IPS-18c (cell line): Measurements from ENCODE around the gene GATM.
A peak's percentile ranks its signal among the peaks of the same experiment; 100 is the strongest.

Experiments
- H3K4me3 ChIP-seq: 2 replicates; pipeline ENCODE4 v1.7.0; 2013; ENCODE audit warnings: low read depth, mild to moderate bottlenecking, low read length, moderate library complexity; ENCODE audit not compliant: insufficient read depth
- H3K9me3 ChIP-seq: one replicate; pipeline ENCODE4 v1.6.1; 2013; ENCODE audit warnings: mild to moderate bottlenecking, low read length, moderate library complexity; ENCODE audit not compliant: control insufficient read depth, insufficient read depth

Gene GATM

GRCh38 chr15:45393851-45394250 is 15.5 kb upstream of the GATM start:
- H3K9me3 ChIP-seq, result no peaks in the 10 kb centered on the region
- H3K4me3 ChIP-seq, result no peak overlapping the region

DNA sequence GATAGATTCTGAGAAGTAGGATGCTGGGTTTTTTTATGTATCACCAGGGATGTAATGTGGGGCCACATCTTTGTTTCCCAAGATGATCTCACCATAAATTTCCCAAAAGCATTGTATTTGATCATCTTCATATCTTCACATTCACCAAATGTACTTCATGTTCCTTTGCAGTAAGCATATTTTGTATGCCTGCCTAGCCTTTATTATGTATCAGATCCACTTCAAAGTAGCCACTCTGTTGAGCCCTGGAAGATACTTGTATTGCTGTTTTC is 14.2 kb upstream of the GATM start:
- H3K4me3 ChIP-seq, result no peak overlapping the region

GRCh38 chr15:45391746-45392583 is 13.6 kb upstream of the GATM start:
- Histone ChIP-seq H3K9me3 (no peaks in the 10 kb centered on the region), H3K4me3 (no peak overlapping the region)

More for the DNA sequence above, 14.2 kb upstream of the GATM start:
- no peaks in the 10 kb centered on the region for H3K9me3 ChIP-seq

DNA sequence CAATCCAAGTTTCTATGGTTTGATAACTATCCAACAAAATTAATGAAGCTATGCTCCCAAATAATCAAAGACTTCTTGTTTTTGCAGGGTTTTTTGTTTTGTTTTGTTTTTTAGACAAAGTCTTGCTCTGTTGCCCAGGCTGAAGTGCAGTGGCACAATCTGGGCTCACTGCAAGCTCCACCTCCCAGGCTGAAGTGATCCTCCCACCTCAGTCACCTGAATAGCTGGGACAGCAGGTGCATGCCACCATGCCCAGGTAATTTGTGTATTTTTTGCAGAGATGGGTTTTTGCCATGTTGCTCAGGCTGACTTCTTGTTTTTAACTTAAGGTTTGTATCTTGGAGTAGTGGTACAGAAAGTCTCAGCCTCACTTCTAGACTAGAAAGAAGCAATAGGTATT is 11.0 kb upstream of the GATM start:
- Histone ChIP-seq H3K9me3 (no peaks in the 10 kb centered on the region), H3K4me3 (no peak overlapping the region)

GRCh38 chr15:45387380-45388007 is 9.2 kb upstream of the GATM start:
- Histone ChIP-seq H3K4me3 (no peak overlapping the region), H3K9me3 (no peaks in the 10 kb centered on the region)

GRCh38 chr15:45386974-45387373 is 8.6 kb upstream of the GATM start:
- Histone ChIP-seq H3K9me3 (no peaks in the 10 kb centered on the region), H3K4me3 (no peak overlapping the region)

- no peak overlapping the region for H3K4me3 ChIP-seq
- H3K9me3 ChIP-seq, result no peaks in the 10 kb centered on the region
Observed at GRCh38 chr15:45386420-45386819, 8.1 kb upstream of the GATM start.

- no peaks in the 10 kb centered on the region for H3K9me3 ChIP-seq
- H3K4me3 ChIP-seq, result no peak overlapping the region
Observed at GRCh38 chr15:45385590-45385989, 7.2 kb upstream of the GATM start.

- Histone ChIP-seq H3K4me3 (no peak overlapping the region), H3K9me3 (no peaks in the 10 kb centered on the region)
Observed at GRCh38 chr15:45384700-45385099, 6.4 kb upstream of the GATM start.

DNA sequence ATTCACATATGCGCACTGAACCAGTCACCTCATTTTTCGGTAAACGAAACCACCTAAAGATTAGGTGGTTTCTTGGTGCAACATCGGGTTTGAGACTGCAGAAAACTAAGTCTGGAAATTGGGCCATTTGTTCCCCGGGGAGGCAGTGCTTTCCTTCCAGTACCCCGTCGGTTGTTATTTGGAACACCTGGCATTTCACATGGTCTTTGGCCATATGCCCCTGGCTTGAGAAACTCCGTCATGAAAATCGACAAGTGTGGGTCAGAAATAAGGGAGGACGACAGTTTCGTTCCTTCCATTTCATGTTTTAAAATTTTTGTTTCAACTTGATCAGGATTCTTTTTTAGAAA is 544 bp upstream of the GATM start:
- H3K4me3 ChIP-seq, result peak overlapping the region; percentile 84; the same call in 1 of the 2 replicates
- H3K9me3 ChIP-seq, result no peaks in the 10 kb centered on the region

DNA sequence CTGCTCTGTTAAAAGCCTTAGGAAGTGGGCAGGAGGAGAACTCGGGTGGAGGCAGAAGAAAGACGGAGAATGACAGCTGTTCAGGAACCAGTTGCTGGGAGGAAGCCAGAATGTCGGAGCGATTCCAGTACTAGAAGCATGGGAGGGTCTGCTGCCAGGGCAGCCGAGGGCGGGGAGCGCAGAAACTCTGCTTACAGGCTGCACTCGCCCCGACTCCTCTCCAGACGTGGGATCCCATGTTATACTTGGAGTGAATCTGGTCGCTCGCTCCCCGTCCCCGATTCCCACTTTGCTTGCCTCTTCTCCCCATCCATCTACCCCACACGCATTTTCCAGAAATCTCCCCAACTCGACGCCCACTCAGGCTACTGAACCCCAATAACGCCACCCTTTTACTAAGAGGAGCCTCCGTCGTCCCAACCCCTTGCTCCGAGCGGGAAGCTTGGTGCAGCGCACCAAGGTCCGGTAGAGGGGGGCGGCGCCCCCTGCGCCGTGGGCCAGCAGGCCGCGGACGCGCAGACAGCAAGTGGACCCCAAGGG is 665 bp downstream of the GATM start:
- Histone ChIP-seq H3K9me3 (no peaks in the 10 kb centered on the region), H3K4me3 (peak overlapping the region; percentile 84)

- Histone ChIP-seq H3K4me3 (peak overlapping the region; percentile 84), H3K9me3 (no peaks in the 10 kb centered on the region)
Observed at GRCh38 chr15:45376967-45377608, 1.3 kb downstream of the GATM start.

- H3K9me3 ChIP-seq, result no peaks in the 10 kb centered on the region
- no peak overlapping the region for H3K4me3 ChIP-seq
Observed at GRCh38 chr15:45376300-45376928, 1.9 kb downstream of the GATM start.

GRCh38 chr15:45375836-45376235 is 2.5 kb downstream of the GATM start:
- no peaks in the 10 kb centered on the region for H3K9me3 ChIP-seq
- no peak overlapping the region for H3K4me3 ChIP-seq

DNA sequence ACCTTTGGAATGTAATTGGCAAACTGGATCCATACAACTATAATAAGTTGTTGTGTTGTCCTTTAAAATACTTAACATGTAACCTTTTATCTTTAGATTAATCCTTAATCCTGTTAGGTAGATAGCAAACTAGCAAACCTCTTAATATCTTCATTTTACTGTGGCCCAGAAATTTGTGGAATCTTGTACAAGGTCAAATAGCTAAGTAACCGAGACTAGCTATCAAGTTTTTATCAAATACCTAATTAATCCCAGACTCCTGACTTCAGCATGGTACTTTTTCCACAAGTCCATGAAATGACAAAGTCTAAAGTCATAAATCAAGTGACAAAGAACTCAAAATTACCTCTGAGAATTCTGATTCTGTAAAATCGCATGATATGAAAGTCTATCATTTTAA is 4.4 kb downstream of the GATM start:
- no peak overlapping the region for H3K4me3 ChIP-seq
- H3K9me3 ChIP-seq, result no peaks in the 10 kb centered on the region

GRCh38 chr15:45372041-45372995 is 6.0 kb downstream of the GATM start:
- H3K9me3 ChIP-seq, result no peaks in the 10 kb centered on the region
- H3K4me3 ChIP-seq, result no peak overlapping the region

GRCh38 chr15:45371546-45371945 is 6.8 kb downstream of the GATM start:
- no peak overlapping the region for H3K4me3 ChIP-seq
- no peaks in the 10 kb centered on the region for H3K9me3 ChIP-seq
